Kidney epithelial cell (primary cell): ENCODE measurements around the gene ARHGAP21. TPM values are rescaled to one million over a fixed set of nuclear protein-coding genes. Genes with fewer than 3 reads are reported as not detected.

Experiments used
- DNase-seq: peaks from one replicate; pipeline ENCODE4 v3.0.0-alpha.2; 2010; ENCODE audit warnings: low read depth
- H3K27me3 ChIP-seq: 2 replicates; pipeline ENCODE4 v1.6.0; 2011; ENCODE audit warnings: low read length; ENCODE audit not compliant: control insufficient read depth, insufficient read depth
- H3K36me3 ChIP-seq: 2 replicates; pipeline ENCODE4 v1.5.1; 2011; ENCODE audit warnings: low read length; ENCODE audit not compliant: control insufficient read depth, insufficient read depth
- H3K4me3 ChIP-seq: 2 replicates; pipeline ENCODE4 v1.5.1; 2011; ENCODE audit warnings: low read depth, mild to moderate bottlenecking, control low read depth, low read length
- total RNA-seq: library from RNA; depleted of rRNA; stranded (reverse); fragments of >200 nt; gene quantifications from 2 replicates; pipeline ENCODE4 v1.2.3, GENCODE V29; 2015
- TF ChIP-seq, protein P1 (sequence below): IDR thresholded peaks from 2 replicates; pipeline ENCODE4 v1.5.1; 2011; ENCODE audit warnings: mild to moderate bottlenecking, moderate library complexity, low read length, control low read depth, inconsistent platforms; ENCODE audit not compliant: insufficient read depth, poor library complexity, severe bottlenecking

The ARHGAP21 gene
- total RNA-seq, 1 donor from 2014 or later: 71.8 TPM

- Histone ChIP-seq H3K27me3 (no peaks in the 10 kb centered on the region), H3K4me3 (no peak overlapping the region), H3K36me3 (no peaks in the 10 kb centered on the region)
- DNase-seq: no peak
- TF ChIP-seq, protein P1, sequence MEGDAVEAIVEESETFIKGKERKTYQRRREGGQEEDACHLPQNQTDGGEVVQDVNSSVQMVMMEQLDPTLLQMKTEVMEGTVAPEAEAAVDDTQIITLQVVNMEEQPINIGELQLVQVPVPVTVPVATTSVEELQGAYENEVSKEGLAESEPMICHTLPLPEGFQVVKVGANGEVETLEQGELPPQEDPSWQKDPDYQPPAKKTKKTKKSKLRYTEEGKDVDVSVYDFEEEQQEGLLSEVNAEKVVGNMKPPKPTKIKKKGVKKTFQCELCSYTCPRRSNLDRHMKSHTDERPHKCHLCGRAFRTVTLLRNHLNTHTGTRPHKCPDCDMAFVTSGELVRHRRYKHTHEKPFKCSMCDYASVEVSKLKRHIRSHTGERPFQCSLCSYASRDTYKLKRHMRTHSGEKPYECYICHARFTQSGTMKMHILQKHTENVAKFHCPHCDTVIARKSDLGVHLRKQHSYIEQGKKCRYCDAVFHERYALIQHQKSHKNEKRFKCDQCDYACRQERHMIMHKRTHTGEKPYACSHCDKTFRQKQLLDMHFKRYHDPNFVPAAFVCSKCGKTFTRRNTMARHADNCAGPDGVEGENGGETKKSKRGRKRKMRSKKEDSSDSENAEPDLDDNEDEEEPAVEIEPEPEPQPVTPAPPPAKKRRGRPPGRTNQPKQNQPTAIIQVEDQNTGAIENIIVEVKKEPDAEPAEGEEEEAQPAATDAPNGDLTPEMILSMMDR: no peak
These were observed 117.7 kb downstream of the ARHGAP21 start for GRCh38 chr10:24606021-24606420.

DNA sequence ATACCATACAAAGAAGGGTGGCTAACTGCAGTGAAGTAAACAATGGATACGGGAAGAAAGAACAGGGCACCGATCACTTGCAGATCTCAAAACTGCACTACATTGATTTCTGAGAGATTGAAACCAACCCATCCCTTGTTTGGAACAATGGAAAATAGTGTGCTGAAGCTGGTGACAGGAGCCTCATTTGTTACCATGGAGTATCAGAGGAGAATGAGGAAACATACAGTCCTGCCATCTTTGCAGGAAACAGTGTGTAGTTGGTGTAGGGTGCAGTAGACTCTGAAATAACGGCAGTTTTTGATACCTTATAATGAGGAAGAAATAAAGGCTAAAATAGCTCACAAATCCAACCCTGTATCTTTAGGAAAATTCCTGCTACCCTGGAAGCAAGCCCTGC is 118.5 kb downstream of the ARHGAP21 start:
- Histone ChIP-seq H3K36me3 (no peaks in the 10 kb centered on the region), H3K27me3 (no peaks in the 10 kb centered on the region), H3K4me3 (no peak overlapping the region)
- TF ChIP-seq, protein P1: no peak
- DNase-seq: no peak

GRCh38 chr10:24603333-24603732 is 120.4 kb downstream of the ARHGAP21 start:
- Histone ChIP-seq H3K27me3 (no peaks in the 10 kb centered on the region), H3K4me3 (no peak overlapping the region), H3K36me3 (no peaks in the 10 kb centered on the region)
- TF ChIP-seq, protein P1: no peak
- DNase-seq: peak; percentile 34

DNA sequence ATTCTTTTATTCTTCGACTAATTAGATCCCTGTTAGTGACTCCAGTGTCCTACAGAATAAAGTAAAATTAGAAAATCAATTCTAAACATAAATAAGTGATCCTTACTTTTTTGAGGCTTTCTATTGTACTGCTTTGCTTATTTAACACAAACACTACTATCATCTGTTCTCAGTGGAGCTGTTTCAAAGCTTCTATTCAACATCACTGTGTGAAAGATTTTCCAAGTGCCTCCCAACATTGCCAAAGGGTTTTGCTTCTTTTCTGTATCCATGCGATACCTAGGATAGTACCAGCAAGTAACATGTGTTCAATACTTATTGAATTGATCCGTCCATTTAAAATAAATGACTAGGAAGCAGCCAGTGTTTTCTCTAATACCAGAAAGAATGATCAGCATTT is 125.7 kb downstream of the ARHGAP21 start:
- no peak for DNase-seq
- Histone ChIP-seq H3K36me3 (no peaks in the 10 kb centered on the region), H3K27me3 (no peaks in the 10 kb centered on the region), H3K4me3 (no peak overlapping the region)
- TF ChIP-seq, protein P1: no peak

DNA sequence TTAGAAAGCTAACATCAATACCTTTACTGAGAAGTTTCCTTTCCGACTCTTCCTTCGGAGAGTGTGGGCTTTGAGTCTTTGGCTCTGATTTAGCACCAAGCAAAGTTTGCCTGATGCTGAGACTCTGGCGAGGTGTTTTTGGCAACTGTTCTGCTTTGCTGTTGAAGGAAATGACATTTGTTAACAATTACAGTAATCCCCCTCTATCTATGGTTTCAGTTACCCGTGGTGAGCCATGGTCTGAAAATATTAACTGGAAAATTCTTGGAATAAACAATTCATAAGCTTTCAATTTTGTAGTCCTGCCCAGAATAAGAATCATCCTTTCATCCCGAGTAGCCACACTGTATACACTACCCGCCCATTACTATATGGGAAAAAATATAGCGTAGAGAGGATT is 126.3 kb downstream of the ARHGAP21 start:
- no peak for DNase-seq
- Histone ChIP-seq H3K36me3 (no peaks in the 10 kb centered on the region), H3K27me3 (no peaks in the 10 kb centered on the region), H3K4me3 (no peak overlapping the region)
- TF ChIP-seq, protein P1: no peak

- no peaks in the 10 kb centered on the region for H3K36me3 ChIP-seq
- no peak overlapping the region for H3K4me3 ChIP-seq
- TF ChIP-seq, protein P1: no peak
- no peak for DNase-seq
- no peaks in the 10 kb centered on the region for H3K27me3 ChIP-seq
These were observed 127.3 kb downstream of the ARHGAP21 start for GRCh38 chr10:24596217-24596930.
